ENCODE measurements around the gene TBC1D22A. TPM values are rescaled to one million over a fixed set of nuclear protein-coding genes. Genes with fewer than 3 reads are reported as not detected.

Gene TBC1D22A
- total and polyA plus RNA-seq, 9 of the 15 experiments (the other 6 are each of a cell fraction or from before 2014, with no cell fraction given): 0.20 to 11.5 (median 5.2) TPM

- no peak for TF ChIP-seq ARHGAP35 (IDR thresholded peaks at IDR 0.05; ENCODE audit: partially characterized antibody)
- TF ChIP-seq CBX3 (IDR thresholded peaks at IDR 0.05; ENCODE audit: borderline replicate concordance in 1 of 2, low read length in 2 of 2): no peak
- TF ChIP-seq EP300 (IDR thresholded peaks at IDR 0.05; ENCODE audit: low read length): no peak
Measured at GRCh38 chr22:47015589-47016178, 253.2 kb downstream of the TBC1D22A start (continued).

- H3K9ac ChIP-seq (ENCODE audit: insufficient read depth in 1 of 2, low read depth in 2 of 2, low read length in 2 of 2): no peak overlapping the region
- DNase-seq (ENCODE audit: extremely low read depth in 1 of 4, low spot score in 3 of 4): no peak
- H3K36me3 ChIP-seq (ENCODE audit: control insufficient read depth, insufficient read depth, low read length): no peaks in the 10 kb centered on the region
- intact Hi-C loops (cut with micrococcal nuclease): no loop called here
- BruUV-seq (replicated peaks): no TSS peak
- H3K4me2 ChIP-seq (ENCODE audit: insufficient read depth, low read length): no peak overlapping the region
- in situ Hi-C loops (cut with MboI): no loop called here
- ChIA-PET CTCF (ENCODE audit: low intra/inter-chr PET ratio) (no interaction called here), POLR2A (interaction anchor here (0.6 kb wide), 1 partner anchor 187 kb away, joined by 3 read pairs; no protein-coding TSS in a partner anchor)
- H3K9me3 ChIP-seq (replicated peaks; ENCODE audit: control insufficient read depth, insufficient read depth, low read depth, low read length): no peaks in the 10 kb centered on the region
- no peaks in the 10 kb centered on the region for H3K79me2 ChIP-seq (ENCODE audit: control insufficient read depth, insufficient read depth, low read length)
- H4K20me1 ChIP-seq (replicated peaks; ENCODE audit: control insufficient read depth, insufficient read depth, low read length): no peaks in the 10 kb centered on the region
- 85% methylated on average over 15 of the region's 22 CpGs for WGBS (ENCODE audit: insufficient coverage, low coverage, missing lambda C conversion rate)
- no peak for TF ChIP-seq ZNF311 (CRISPR knock-in tag; IDR thresholded peaks at IDR 0.05)
- no peak for TF ChIP-seq STAG1 (CRISPR knock-in tag; IDR thresholded peaks at IDR 0.05; ENCODE audit: borderline replicate concordance)
- TF ChIP-seq SMARCA5 (IDR thresholded peaks at IDR 0.05): no peak
- no peak for TF ChIP-seq ILF3 (IDR thresholded peaks at IDR 0.05; ENCODE audit: borderline replicate concordance)
- no peak for TF ChIP-seq CGGBP1 (CRISPR knock-in tag; IDR thresholded peaks at IDR 0.05)
- TF ChIP-seq PTRF (tag; IDR thresholded peaks at IDR 0.05): no peak
- no peak for TF ChIP-seq ZNF75A (CRISPR knock-in tag; IDR thresholded peaks at IDR 0.05)
- TF ChIP-seq MEIS2 (IDR thresholded peaks at IDR 0.05; ENCODE audit: partially characterized antibody): no peak
- no peak for TF ChIP-seq SMARCA4 (IDR thresholded peaks at IDR 0.05)
- TF ChIP-seq ZNF3 (CRISPR knock-in tag; IDR thresholded peaks at IDR 0.05): no peak
- no peak for TF ChIP-seq NFXL1 (CRISPR knock-in tag; IDR thresholded peaks at IDR 0.05)
- TF ChIP-seq RFX7 (CRISPR knock-in tag; IDR thresholded peaks at IDR 0.05): no peak
- TF ChIP-seq SNAPC5 (CRISPR knock-in tag; IDR thresholded peaks at IDR 0.05): no peak
- TF ChIP-seq RCOR1 (IDR thresholded peaks at IDR 0.05; ENCODE audit: borderline replicate concordance in 1 of 2, low read depth in 2 of 2, low read length in 2 of 2): no peak
- no peak for TF ChIP-seq ZNF239 (CRISPR knock-in tag; IDR thresholded peaks at IDR 0.05)
- no peak for TF ChIP-seq HMBOX1 (IDR thresholded peaks at IDR 0.05)
- no peak for TF ChIP-seq ZNF436 (CRISPR knock-in tag; IDR thresholded peaks at IDR 0.05)
- H3K27ac ChIP-seq (ENCODE audit: extremely low read depth, low read depth, low read length): no peak overlapping the region
- H3K9me1 ChIP-seq (ENCODE audit: control insufficient read depth, insufficient read depth, low read length): no peaks in the 10 kb centered on the region
- H3K27me3 ChIP-seq (ENCODE audit: control insufficient read depth in 2 of 2, insufficient read depth in 2 of 2, low read length in 2 of 2): no peaks in the 10 kb centered on the region
- H2AFZ ChIP-seq (ENCODE audit: low read depth, low read length): no peak overlapping the region
- FAIRE-seq: no peak
- ATAC-seq: no peak
- H3K4me3 ChIP-seq: no peak overlapping the region
- peaks cover 0 to 2% of the 10 kb centered on the region in 2 experiments; a peak in 1 of 5 replicates for H3K4me1 ChIP-seq (replicated peaks in 1 of 2; ENCODE audit: control insufficient read depth in 2 of 2, insufficient read depth in 2 of 2, low read length in 2 of 2)
Measured at GRCh38 chr22:47016631-47017030, 254.2 kb downstream of the TBC1D22A start.

Data from K562 (cell line).